Measurements from ENCODE around the gene KIN.

The KIN gene

GRCh38 chr10:7722927-7723529, 64.8 kb downstream of the KIN start:
- Histone ChIP-seq H3K9ac (ENCODE audit: low read depth, low read length, poor library complexity, severe bottlenecking) (no peak overlapping the region), H4K20me1 (ENCODE audit: insufficient read depth, low read length, poor library complexity, severe bottlenecking) (no peaks in the 10 kb centered on the region), H3K9me3 (ENCODE audit: insufficient read depth, low read depth, low read length) (no peaks in the 10 kb centered on the region), H3K27me3 (ENCODE audit: insufficient read depth, low read length, poor library complexity, severe bottlenecking) (peaks cover 4% of the 10 kb centered on the region), H3K79me2 (ENCODE audit: insufficient read depth, low read length) (no peaks in the 10 kb centered on the region), H3K4me3 (ENCODE audit: low read length, poor library complexity, severe bottlenecking) (no peak overlapping the region), H3K36me3 (ENCODE audit: insufficient read depth, low read length) (no peaks in the 10 kb centered on the region), H3F3A (ENCODE audit: low read depth) (no peaks in the 10 kb centered on the region), H3K9me2 (replicated peaks; ENCODE audit: low read depth, low read length) (no peaks in the 10 kb centered on the region), H2AFZ (ENCODE audit: low read length) (no peak overlapping the region), H3K4me1 (ENCODE audit: insufficient read depth, low read length, poor library complexity, severe bottlenecking) (no peaks in the 10 kb centered on the region), H3K4me2 (ENCODE audit: low read depth, low read length, poor library complexity, severe bottlenecking) (no peak overlapping the region)
- TF ChIP-seq, protein P1, sequence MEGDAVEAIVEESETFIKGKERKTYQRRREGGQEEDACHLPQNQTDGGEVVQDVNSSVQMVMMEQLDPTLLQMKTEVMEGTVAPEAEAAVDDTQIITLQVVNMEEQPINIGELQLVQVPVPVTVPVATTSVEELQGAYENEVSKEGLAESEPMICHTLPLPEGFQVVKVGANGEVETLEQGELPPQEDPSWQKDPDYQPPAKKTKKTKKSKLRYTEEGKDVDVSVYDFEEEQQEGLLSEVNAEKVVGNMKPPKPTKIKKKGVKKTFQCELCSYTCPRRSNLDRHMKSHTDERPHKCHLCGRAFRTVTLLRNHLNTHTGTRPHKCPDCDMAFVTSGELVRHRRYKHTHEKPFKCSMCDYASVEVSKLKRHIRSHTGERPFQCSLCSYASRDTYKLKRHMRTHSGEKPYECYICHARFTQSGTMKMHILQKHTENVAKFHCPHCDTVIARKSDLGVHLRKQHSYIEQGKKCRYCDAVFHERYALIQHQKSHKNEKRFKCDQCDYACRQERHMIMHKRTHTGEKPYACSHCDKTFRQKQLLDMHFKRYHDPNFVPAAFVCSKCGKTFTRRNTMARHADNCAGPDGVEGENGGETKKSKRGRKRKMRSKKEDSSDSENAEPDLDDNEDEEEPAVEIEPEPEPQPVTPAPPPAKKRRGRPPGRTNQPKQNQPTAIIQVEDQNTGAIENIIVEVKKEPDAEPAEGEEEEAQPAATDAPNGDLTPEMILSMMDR (conservative IDR thresholded peaks at IDR 0.05; ENCODE audit: low read length) = no peak
- no peak for TF ChIP-seq EZH2phosphoT487 (IDR thresholded peaks at IDR 0.05; ENCODE audit: borderline replicate concordance)

- no peak overlapping the region for H3K4me2 ChIP-seq (ENCODE audit: low read depth, low read length, poor library complexity, severe bottlenecking)
- H2AFZ ChIP-seq (ENCODE audit: low read length) = no peak overlapping the region
- H3K9me3 ChIP-seq (ENCODE audit: insufficient read depth, low read depth, low read length) = no peaks in the 10 kb centered on the region
- H4K20me1 ChIP-seq (ENCODE audit: insufficient read depth, low read length, poor library complexity, severe bottlenecking) = no peaks in the 10 kb centered on the region
- no peaks in the 10 kb centered on the region for H3K9me2 ChIP-seq (replicated peaks; ENCODE audit: low read depth, low read length)
- no peak overlapping the region for H3K4me3 ChIP-seq (ENCODE audit: low read length, poor library complexity, severe bottlenecking)
- H3K27me3 ChIP-seq (ENCODE audit: insufficient read depth, low read length, poor library complexity, severe bottlenecking) = no peaks in the 10 kb centered on the region
- H3K79me2 ChIP-seq (ENCODE audit: insufficient read depth, low read length) = no peaks in the 10 kb centered on the region
- no peaks in the 10 kb centered on the region for H3F3A ChIP-seq (ENCODE audit: low read depth)
- no peaks in the 10 kb centered on the region for H3K36me3 ChIP-seq (ENCODE audit: insufficient read depth, low read length)
- TF ChIP-seq EZH2phosphoT487 (IDR thresholded peaks at IDR 0.05; ENCODE audit: borderline replicate concordance) = no peak
- TF ChIP-seq, protein P1 (conservative IDR thresholded peaks at IDR 0.05; ENCODE audit: low read length) = no peak
- H3K9ac ChIP-seq (ENCODE audit: low read depth, low read length, poor library complexity, severe bottlenecking) = no peak overlapping the region
- no peaks in the 10 kb centered on the region for H3K4me1 ChIP-seq (ENCODE audit: insufficient read depth, low read length, poor library complexity, severe bottlenecking)
Measured at GRCh38 chr10:7720478-7720877, 67.3 kb downstream of the KIN start.

- no peaks in the 10 kb centered on the region for H3K79me2 ChIP-seq (ENCODE audit: insufficient read depth, low read length)
- H3K4me1 ChIP-seq (ENCODE audit: insufficient read depth, low read length, poor library complexity, severe bottlenecking) = no peaks in the 10 kb centered on the region
- H3K4me2 ChIP-seq (ENCODE audit: low read depth, low read length, poor library complexity, severe bottlenecking) = no peak overlapping the region
- H3K27me3 ChIP-seq (ENCODE audit: insufficient read depth, low read length, poor library complexity, severe bottlenecking) = no peaks in the 10 kb centered on the region
- no peaks in the 10 kb centered on the region for H4K20me1 ChIP-seq (ENCODE audit: insufficient read depth, low read length, poor library complexity, severe bottlenecking)
- H3K9me3 ChIP-seq (ENCODE audit: insufficient read depth, low read depth, low read length) = no peaks in the 10 kb centered on the region
- no peak overlapping the region for H3K9ac ChIP-seq (ENCODE audit: low read depth, low read length, poor library complexity, severe bottlenecking)
- TF ChIP-seq, protein P1 (conservative IDR thresholded peaks at IDR 0.05; ENCODE audit: low read length) = no peak
- no peaks in the 10 kb centered on the region for H3F3A ChIP-seq (ENCODE audit: low read depth)
- no peak overlapping the region for H3K4me3 ChIP-seq (ENCODE audit: low read length, poor library complexity, severe bottlenecking)
- no peaks in the 10 kb centered on the region for H3K9me2 ChIP-seq (replicated peaks; ENCODE audit: low read depth, low read length)
- H3K36me3 ChIP-seq (ENCODE audit: insufficient read depth, low read length) = no peaks in the 10 kb centered on the region
- no peak overlapping the region; the same call in 1 of the 2 replicates for H2AFZ ChIP-seq (ENCODE audit: low read length)
Measured at GRCh38 chr10:7718685-7719084, 69.1 kb downstream of the KIN start.

Measured in Loucy (cell line).